CD14-positive monocyte (primary cell): ENCODE data around the gene DLEU7. TPM values are rescaled to one million over a fixed set of nuclear protein-coding genes. Genes with fewer than 3 reads are reported as not detected.
A peak's percentile ranks its signal among the peaks of the same experiment; 100 is the strongest.

Source experiments
- DNase-seq, 3 donors: peaks; one replicate each; pipeline ENCODE4 v3.0.0-alpha.2; 2011 to 2022
- H2AFZ ChIP-seq: 2 replicates; pipeline ENCODE4 v1.6.0; 2012; ENCODE audit warnings: mild to moderate bottlenecking, low read depth, low read length, inconsistent platforms; ENCODE audit not compliant: insufficient read depth, poor library complexity, severe bottlenecking
- H3K27ac ChIP-seq, 2 donors: 1 replicate in 1 of 2; 2 replicates in 1 of 2; pipeline ENCODE4 v1.5.1; 2012 to 2013; ENCODE audit warnings: low read length in 2 of 2, control low read depth in 1 of 2, inconsistent platforms in 1 of 2, low read depth in 1 of 2, mild to moderate bottlenecking in 1 of 2
- H3K27me3 ChIP-seq, 2 donors: one replicate each; pipeline versions ENCODE4 v1.6.0 to v1.6.1; 2011 to 2013; ENCODE audit warnings: low read length in 2 of 2; ENCODE audit not compliant: control insufficient read depth in 2 of 2, insufficient read depth in 2 of 2
- H3K36me3 ChIP-seq, 2 donors: replicated peaks in 1 of 2; 1 replicate in 1 of 2; 2 replicates in 1 of 2; pipeline versions ENCODE4 v1.5.1 to v1.6.1; 2012 to 2013; ENCODE audit warnings: low read length in 2 of 2, control low read depth in 1 of 2, inconsistent platforms in 1 of 2, mild to moderate bottlenecking in 1 of 2; ENCODE audit not compliant: insufficient read depth in 2 of 2, control insufficient read depth in 1 of 2
- H3K4me1 ChIP-seq, 2 donors: 1 replicate in 1 of 2; 2 replicates in 1 of 2; pipeline versions ENCODE4 v1.5.1 to v1.6.1; 2012 to 2013; ENCODE audit warnings: low read length in 2 of 2, control low read depth in 1 of 2, inconsistent platforms in 1 of 2, mild to moderate bottlenecking in 1 of 2, moderate library complexity in 1 of 2; ENCODE audit not compliant: insufficient read depth in 2 of 2, control insufficient read depth in 1 of 2
- H3K4me2 ChIP-seq: replicated peaks from 2 replicates; pipeline ENCODE3; 2012; ENCODE audit warnings: low read length, moderate library complexity, mild to moderate bottlenecking; ENCODE audit not compliant: poor library complexity, severe bottlenecking; ENCODE audit errors: extremely low read depth
- H3K4me3 ChIP-seq, 3 experiments: fragments of 200-600 bp in 1 of 3; sonication (generic) in 1 of 3; replicated peaks in 1 of 3; 1 replicate in 2 of 3; 2 replicates in 1 of 3; pipeline ENCODE4 v1.5.1; 2011 to 2013; ENCODE audit warnings: low read length in 3 of 3, mild to moderate bottlenecking in 3 of 3, control low read depth in 2 of 3, low read depth in 2 of 3, inconsistent platforms in 1 of 3, moderate library complexity in 1 of 3
- H3K79me2 ChIP-seq: 2 replicates; pipeline ENCODE4 v1.6.0; 2012; ENCODE audit warnings: mild to moderate bottlenecking, control low read depth, inconsistent platforms, low read length, moderate library complexity; ENCODE audit not compliant: insufficient read depth
- H3K9ac ChIP-seq: 2 replicates; pipeline ENCODE4 v1.6.0; 2017; ENCODE audit warnings: low read length, mild to moderate bottlenecking; ENCODE audit not compliant: insufficient read depth, poor library complexity, severe bottlenecking
- H3K9me3 ChIP-seq, 2 donors: replicated peaks in 1 of 2; 1 replicate in 1 of 2; 2 replicates in 1 of 2; pipeline versions ENCODE4 v1.5.1 to v1.6.1; 2012 to 2013; ENCODE audit warnings: low read length in 2 of 2, control low read depth in 1 of 2; ENCODE audit not compliant: control insufficient read depth in 1 of 2, insufficient read depth in 1 of 2
- H4K20me1 ChIP-seq: 2 replicates; pipeline ENCODE4 v1.6.0; 2012; ENCODE audit warnings: mild to moderate bottlenecking, low read length, control low read depth, moderate library complexity; ENCODE audit not compliant: insufficient read depth
- H3K27ac Mint-ChIP-seq, 7 donors: one replicate each; pipeline ENCODE4 v1.8.0; 2020; ENCODE audit warnings: mild to moderate bottlenecking in 7 of 7, mixed read lengths in 7 of 7, moderate library complexity in 6 of 7, inconsistent platforms in 2 of 7
- H3K27me3 Mint-ChIP-seq, 3 donors: one replicate each; pipeline ENCODE4 v1.8.0; 2021 to 2022; ENCODE audit warnings: low read depth in 3 of 3, mild to moderate bottlenecking in 3 of 3, mixed read lengths in 3 of 3, moderate library complexity in 3 of 3, inconsistent platforms in 1 of 3
- H3K36me3 Mint-ChIP-seq, 2 donors: one replicate each; pipeline ENCODE4 v1.8.0; 2020; ENCODE audit warnings: mixed read lengths in 2 of 2, inconsistent platforms in 1 of 2, mild to moderate bottlenecking in 1 of 2
- H3K4me1 Mint-ChIP-seq: one replicate; pipeline ENCODE4 v1.8.0; 2020; ENCODE audit warnings: mild to moderate bottlenecking, mixed read lengths
- H3K4me3 Mint-ChIP-seq, 2 donors: one replicate each; pipeline ENCODE4 v1.8.0; 2020; ENCODE audit warnings: mild to moderate bottlenecking in 2 of 2, mixed read lengths in 2 of 2, moderate library complexity in 1 of 2
- H3K9me3 Mint-ChIP-seq, 7 donors: one replicate each; pipeline ENCODE4 v1.8.0; 2020 to 2022; ENCODE audit warnings: mixed read lengths in 7 of 7, mild to moderate bottlenecking in 6 of 7, moderate library complexity in 6 of 7, inconsistent platforms in 2 of 7
- whole genome bisulfite sequencing: methylation state at CpG from one replicate; pipeline ENCODE4 v1.1.5; 2013; ENCODE audit warnings: missing lambda C conversion rate; ENCODE audit not compliant: insufficient coverage; 5-methylcytosine and 5-hydroxymethylcytosine counted together
- intact Hi-C, 2 donors: fragments of 100-400 bp; cut with micrococcal nuclease; formaldehyde crosslinking; loops; one replicate each; pipeline versions ENCODE4 v1.15.0 to v1.15.1; 2023
- polyA minus RNA-seq: library from RNA; depleted of rRNA, polyadenylated mRNA; stranded (reverse); fragments of >200 nt; gene quantifications from 2 replicates; pipeline ENCODE4 v1.2.3, GENCODE V29; 2012
- polyA plus RNA-seq, 3 donors: library from polyadenylated mRNA; depleted of rRNA in 1 of 3; unstranded in 2 of 3; stranded (reverse) in 1 of 3; fragments of 300-500 nt in 2 of 3; fragments of >200 nt in 1 of 3; fragmentation: Illumina TruSeq in 2 of 3; gene quantifications; 1 replicate in 2 of 3; 2 replicates in 1 of 3; pipeline ENCODE4 v1.2.3, GENCODE V29; 2012 to 2021
- total RNA-seq, 12 experiments: library from RNA in 1 of 12; stranded (reverse) in 1 of 12; fragments of 120-200 nt in 1 of 12; gene quantifications; one replicate each; pipeline ENCODE4 v1.2.4 and lab custom pipeline; 2013 to 2026; ENCODE audit warnings: mixed read lengths in 6 of 12, inconsistent platforms in 1 of 12
- TF ChIP-seq, protein P1 (sequence below): fragments of 200-600 bp; IDR thresholded peaks from one replicate; pipeline ENCODE4 v1.8.0; 2022; ENCODE audit warnings: antibody characterized with exemption, mild to moderate bottlenecking

Gene DLEU7
- 6.8 TPM for total RNA-seq (2013)
- polyA plus RNA-seq (10 to 100 TPM in 2 of 3 donors, 1 to 10 TPM in 1; 1.4 to 16.1 (median 13.0) TPM), polyA minus RNA-seq (2.2 and 3.3 TPM in 2 replicates), total RNA-seq (lab: John Stamatoyannopoulos, UW) (0.17 to 12.2 (median 5.0) reads per million in 11 experiments)

DNA sequence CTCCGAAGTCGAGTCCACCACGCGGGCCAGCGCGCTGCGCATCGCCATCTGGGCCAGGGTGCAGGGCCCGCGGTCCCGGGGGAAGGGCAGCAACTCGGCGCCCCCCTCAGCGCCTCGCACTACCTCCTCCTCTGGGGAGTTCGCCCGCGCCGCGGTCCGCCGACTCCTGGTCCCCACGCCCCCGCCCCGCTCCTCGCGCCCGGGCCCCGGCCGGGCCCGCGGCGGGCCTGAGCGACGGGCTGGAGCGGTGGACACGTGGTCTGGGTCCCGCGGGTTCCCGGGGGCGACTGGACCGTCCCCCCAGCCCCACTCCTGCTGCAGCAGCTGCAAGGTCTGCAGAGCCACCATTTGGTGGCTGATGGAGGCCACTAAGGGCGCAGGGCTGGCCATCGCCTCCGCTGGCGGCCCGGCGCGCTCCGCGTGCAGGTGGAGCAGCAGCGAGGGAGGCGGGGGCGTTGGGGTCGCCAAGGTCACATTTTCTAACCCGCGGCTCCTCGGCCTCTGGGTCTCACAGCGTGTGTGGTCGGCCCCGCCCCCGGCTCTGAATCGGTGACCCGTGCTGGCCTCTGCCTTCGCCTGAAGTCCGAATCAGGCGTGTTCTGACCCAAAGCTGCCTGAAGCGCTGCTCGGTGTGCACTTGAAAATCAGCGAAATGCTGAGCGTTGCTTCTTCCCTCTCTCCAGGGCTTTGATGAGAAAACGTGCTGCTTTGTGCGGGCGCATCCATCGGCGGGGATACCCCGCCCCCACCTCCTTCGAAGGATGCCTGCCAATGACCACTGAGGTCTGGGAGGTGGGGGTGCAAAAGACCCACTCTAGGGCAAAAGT is at the start of gene DLEU7:
Gene DLEU7 (minus strand): TSS at position 436 of the 827 bp plus-strand sequence. CDS start 46 bp downstream, at position 390.
- intact Hi-C loops = no loop called here
- Histone ChIP-seq H3K79me2 (no peaks in the 10 kb centered on the region), H2AFZ (peak within 1 kb of the TSS; percentile 79), H3K9ac (peak within 1 kb of the TSS; percentile 58), H4K20me1 (no peaks in the 10 kb centered on the region), H3K9me3 (no peaks in the 10 kb centered on the region), H3K27ac (no peak within 1 kb of the TSS), H3K4me2 (peak within 1 kb of the TSS; percentile 77), H3K4me1 (peaks cover 18 to 22% of the 10 kb centered on the region in 2 donors), H3K4me3 (peak within 1 kb of the TSS in 2 of 3 experiments; percentile 15 to 65), H3K36me3 (no peaks in the 10 kb centered on the region), H3K27me3 (peaks cover 0 to 9% of the 10 kb centered on the region in 2 donors)
- Mint-ChIP-seq H3K4me1 (peaks cover 25% of the 10 kb centered on the region), H3K9me3 (peaks cover 0 to 5% (median 1%) of the 10 kb centered on the region in 7 donors), H3K4me3 (peak within 1 kb of the TSS; percentile 72 to 84), H3K27me3 (peaks cover 7 to 18% (median 8%) of the 10 kb centered on the region in 3 donors), H3K27ac (peak within 1 kb of the TSS in 1 of 7 donors; percentile 55), H3K36me3 (peaks cover 4 to 9% of the 10 kb centered on the region in 2 donors)
- WGBS = 21% methylated on average over 71 of the region's 78 CpGs
- no peak for DNase-seq
- TF ChIP-seq, protein P1, sequence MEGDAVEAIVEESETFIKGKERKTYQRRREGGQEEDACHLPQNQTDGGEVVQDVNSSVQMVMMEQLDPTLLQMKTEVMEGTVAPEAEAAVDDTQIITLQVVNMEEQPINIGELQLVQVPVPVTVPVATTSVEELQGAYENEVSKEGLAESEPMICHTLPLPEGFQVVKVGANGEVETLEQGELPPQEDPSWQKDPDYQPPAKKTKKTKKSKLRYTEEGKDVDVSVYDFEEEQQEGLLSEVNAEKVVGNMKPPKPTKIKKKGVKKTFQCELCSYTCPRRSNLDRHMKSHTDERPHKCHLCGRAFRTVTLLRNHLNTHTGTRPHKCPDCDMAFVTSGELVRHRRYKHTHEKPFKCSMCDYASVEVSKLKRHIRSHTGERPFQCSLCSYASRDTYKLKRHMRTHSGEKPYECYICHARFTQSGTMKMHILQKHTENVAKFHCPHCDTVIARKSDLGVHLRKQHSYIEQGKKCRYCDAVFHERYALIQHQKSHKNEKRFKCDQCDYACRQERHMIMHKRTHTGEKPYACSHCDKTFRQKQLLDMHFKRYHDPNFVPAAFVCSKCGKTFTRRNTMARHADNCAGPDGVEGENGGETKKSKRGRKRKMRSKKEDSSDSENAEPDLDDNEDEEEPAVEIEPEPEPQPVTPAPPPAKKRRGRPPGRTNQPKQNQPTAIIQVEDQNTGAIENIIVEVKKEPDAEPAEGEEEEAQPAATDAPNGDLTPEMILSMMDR = no peak

DNA sequence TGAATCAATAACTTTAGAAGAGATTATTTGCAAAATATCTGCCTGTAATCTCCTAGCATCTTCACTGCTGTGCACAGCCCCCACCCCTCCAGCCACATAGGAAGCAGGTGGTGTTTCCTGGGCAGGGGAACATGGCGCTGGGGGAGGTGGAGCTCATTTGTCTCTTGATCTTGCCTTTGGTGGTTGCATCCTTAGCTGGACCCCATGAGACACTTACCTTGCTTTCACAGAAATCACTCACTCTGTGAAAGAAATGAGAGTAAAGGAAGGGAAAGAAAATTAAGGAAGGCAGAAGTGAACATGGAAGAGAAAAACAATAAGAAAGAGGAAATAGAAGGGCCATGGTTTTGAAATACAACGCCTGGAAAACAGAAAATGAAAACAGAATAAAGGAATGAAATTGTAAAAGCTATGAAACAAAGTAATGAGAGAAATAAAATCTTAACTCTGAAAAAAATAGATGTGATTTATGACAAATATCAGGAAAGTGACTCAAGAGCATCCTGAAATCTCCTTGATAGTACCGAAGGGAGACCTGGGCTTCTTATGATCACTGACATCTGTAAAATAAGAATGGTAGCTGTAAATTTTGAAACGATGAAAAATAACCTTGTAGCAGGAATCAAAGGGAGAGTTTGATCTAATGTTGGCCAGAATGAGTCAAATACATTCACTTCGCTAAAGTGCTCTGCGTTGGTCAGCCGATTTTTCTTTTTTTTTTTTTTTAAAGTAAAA is 48.9 kb upstream of the DLEU7 start:
- WGBS = 0% methylated on average over 2 of the region's 7 CpGs
- Histone ChIP-seq H3K9me3 (no peaks in the 10 kb centered on the region), H3K27ac (peak overlapping the region; percentile 49 to 83), H4K20me1 (no peaks in the 10 kb centered on the region), H3K36me3 (no peaks in the 10 kb centered on the region), H3K79me2 (no peaks in the 10 kb centered on the region), H2AFZ (peak overlapping the region; percentile 72), H3K4me3 (peak overlapping the region; percentile 16 to 71 (median 61)), H3K9ac (peak overlapping the region; percentile 42), H3K4me2 (peak overlapping the region; percentile 73), H3K4me1 (peaks cover 31 to 42% of the 10 kb centered on the region in 2 donors), H3K27me3 (no peaks in the 10 kb centered on the region)
- Mint-ChIP-seq H3K4me1 (peaks cover 47% of the 10 kb centered on the region), H3K27ac (peak overlapping the region; percentile 65 to 97 (median 88)), H3K4me3 (peak overlapping the region; percentile 76 to 86), H3K27me3 (peaks cover 0 to 1% (median 0%) of the 10 kb centered on the region in 3 donors), H3K9me3 (peaks cover 0 to 2% (median 0%) of the 10 kb centered on the region in 7 donors), H3K36me3 (peaks cover 0 to 2% of the 10 kb centered on the region in 2 donors)
- TF ChIP-seq, protein P1 = no peak
- intact Hi-C loops = no loop called here
- no peak for DNase-seq
